HG03045 (cell line): ENCODE data around the gene ROBO1.
"Not testable (repeated sequence)": the region's sequence is repeated elsewhere in the genome, so short reads cannot be mapped to it uniquely, and the experiment has no call there.

Source experiments
- ATAC-seq: cut with Tn5 transposase; IDR thresholded peaks from one replicate; pipeline ENCODE4 v1.9.1; 2021; ENCODE audit warnings: mild to moderate bottlenecking, moderate library complexity; ENCODE audit not compliant: unreplicated experiment

Gene ROBO1

GRCh38 chr3:78888635-78889034 lies 879.2 kb downstream of the ROBO1 start:
- no peak for ATAC-seq

- ATAC-seq, result no peak
Observed at GRCh38 chr3:78887547-78888011, 880.2 kb downstream of the ROBO1 start.

GRCh38 chr3:78887029-78887428 lies 880.8 kb downstream of the ROBO1 start:
- no peak for ATAC-seq

GRCh38 chr3:78884567-78884966 lies 883.2 kb downstream of the ROBO1 start:
- ATAC-seq, result not testable (repeated sequence)

GRCh38 chr3:78882251-78882650 lies 885.5 kb downstream of the ROBO1 start:
- ATAC-seq, result no peak

- ATAC-seq, result no peak
Observed at GRCh38 chr3:78881501-78881900, 886.3 kb downstream of the ROBO1 start.

- ATAC-seq, result no peak
Observed at GRCh38 chr3:78880603-78881461, 887.0 kb downstream of the ROBO1 start.

GRCh38 chr3:78879295-78879860 lies 888.4 kb downstream of the ROBO1 start:
- no peak for ATAC-seq

GRCh38 chr3:78878789-78879188 lies 889.0 kb downstream of the ROBO1 start:
- no peak for ATAC-seq

- no peak for ATAC-seq
Observed at GRCh38 chr3:78878011-78878410, 889.8 kb downstream of the ROBO1 start.

GRCh38 chr3:78875851-78876250 lies 891.9 kb downstream of the ROBO1 start:
- ATAC-seq, result no peak

GRCh38 chr3:78875436-78875835 lies 892.4 kb downstream of the ROBO1 start:
- ATAC-seq, result no peak

GRCh38 chr3:78873641-78874040 lies 894.2 kb downstream of the ROBO1 start:
- ATAC-seq, result no peak

GRCh38 chr3:78872195-78872594 lies 895.6 kb downstream of the ROBO1 start:
- no peak for ATAC-seq

- no peak for ATAC-seq
Observed at GRCh38 chr3:78871048-78871447, 896.8 kb downstream of the ROBO1 start.

GRCh38 chr3:78870484-78870883 lies 897.3 kb downstream of the ROBO1 start:
- ATAC-seq, result no peak

- ATAC-seq, result no peak
Observed at GRCh38 chr3:78868570-78868969, 899.2 kb downstream of the ROBO1 start.

- ATAC-seq, result no peak
Observed at GRCh38 chr3:78867409-78868372, 900.1 kb downstream of the ROBO1 start.

GRCh38 chr3:78863306-78864203 lies 904.2 kb downstream of the ROBO1 start:
- ATAC-seq, result no peak

- no peak for ATAC-seq
Observed at GRCh38 chr3:78861156-78861555, 906.6 kb downstream of the ROBO1 start.
